ENCODE data around the gene ZBTB17. TPM values are rescaled to one million over a fixed set of nuclear protein-coding genes. Genes with fewer than 3 reads are reported as not detected.

ZBTB17 gene
- total RNA-seq, 2 experiments from 2014 or later = 52.9 to 53.4 TPM

- H3K4me2 ChIP-seq (ENCODE audit: low read length) = no peak overlapping the region
- peaks cover 40% of the 10 kb centered on the region for H3K4me1 ChIP-seq (ENCODE audit: insufficient read depth, low read length, poor library complexity, severe bottlenecking)
- 0 out of 2 replicates have a peak, but pooled peaks cover 10% of the 10 kb centered on the region for H4K20me1 ChIP-seq (ENCODE audit: insufficient read depth, low read length)
- H3K4me3 ChIP-seq (ENCODE audit: low read depth, low read length, poor library complexity, severe bottlenecking) = no peak overlapping the region
- H3K79me2 ChIP-seq (ENCODE audit: insufficient read depth, low read depth, low read length) = peaks cover 8% of the 10 kb centered on the region; the same call in 1 of the 2 replicates
- intact Hi-C loops (cut with micrococcal nuclease; ENCODE audit: unreplicated experiment) = no loop called here
- ChIA-PET POLR2A (no interaction called here), CTCF (ENCODE audit: unreplicated experiment) (no interaction called here)
- BruUV-seq (replicated peaks) = no TSS peak
- H2AFZ ChIP-seq (ENCODE audit: low read length) = no peak overlapping the region
- no peak for TF ChIP-seq EZH2phosphoT487 (IDR thresholded peaks at IDR 0.05; ENCODE audit: borderline replicate concordance, low read depth, low read length)
- TF ChIP-seq CTCF (conservative IDR thresholded peaks at IDR 0.05; ENCODE audit: low read length) = no peak
- H3K36me3 ChIP-seq (ENCODE audit: insufficient read depth, low read length) = peaks cover 76% of the 10 kb centered on the region
- H3K9me2 ChIP-seq (ENCODE audit: insufficient read depth, low read length) = no peaks in the 10 kb centered on the region
- no peak for DNase-seq (ENCODE audit: low spot score)
- no peaks in the 10 kb centered on the region for H3K9me3 ChIP-seq (ENCODE audit: low read length)
- H3K27ac ChIP-seq (ENCODE audit: low read depth, low read length, poor library complexity, severe bottlenecking) = no peak overlapping the region
Observed at GRCh38 chr1:15952317-15953258, 23.3 kb downstream of the ZBTB17 start.

DNA sequence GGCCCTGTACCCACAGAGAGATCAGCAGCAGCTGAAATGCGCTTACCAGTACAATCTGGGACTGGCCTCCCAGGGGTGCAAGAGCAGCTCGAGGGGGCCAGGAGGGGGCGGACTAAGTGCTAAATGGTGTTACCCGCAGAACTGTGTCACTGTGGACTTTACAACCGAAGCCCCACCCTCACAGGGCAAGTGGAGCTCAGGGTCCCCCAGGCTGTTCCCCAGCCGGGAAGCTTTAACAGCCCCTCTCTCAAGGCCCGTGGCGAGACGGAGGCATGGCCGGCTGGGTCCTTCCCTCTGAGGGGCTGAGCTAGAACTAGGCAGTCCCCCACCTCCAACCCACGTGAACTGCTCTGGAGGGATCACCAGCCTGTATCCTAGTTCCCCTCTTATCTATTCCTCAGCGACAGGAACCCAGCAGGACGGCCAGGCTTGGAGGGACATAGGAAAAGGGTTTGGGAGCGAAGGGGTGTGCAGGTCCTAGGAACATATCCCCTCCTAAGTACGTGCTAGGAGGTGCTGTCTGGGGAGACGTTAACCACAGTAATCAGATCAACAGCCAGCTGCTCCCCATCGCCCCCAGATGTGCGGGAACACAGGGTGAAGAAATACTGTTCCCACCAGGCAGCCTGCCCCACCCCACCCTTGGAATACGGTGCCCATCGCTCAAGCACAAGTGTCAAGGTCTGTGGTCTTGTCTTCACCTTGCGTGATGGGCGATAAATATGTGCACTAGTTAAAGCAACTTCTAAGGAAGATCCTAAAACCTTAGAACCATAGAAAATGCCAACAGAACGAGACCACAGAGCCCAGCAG, 24.4 kb downstream of the ZBTB17 start:
- Histone ChIP-seq H3K27ac (ENCODE audit: low read depth, low read length, poor library complexity, severe bottlenecking) (no peak overlapping the region), H3K9me2 (ENCODE audit: insufficient read depth, low read length) (no peaks in the 10 kb centered on the region), H2AFZ (ENCODE audit: low read length) (no peak overlapping the region), H3K4me2 (ENCODE audit: low read length) (no peak overlapping the region; the same call in 1 of the 2 replicates), H3K4me1 (ENCODE audit: insufficient read depth, low read length, poor library complexity, severe bottlenecking) (peaks cover 42% of the 10 kb centered on the region), H3K4me3 (ENCODE audit: low read depth, low read length, poor library complexity, severe bottlenecking) (no peak overlapping the region), H3K36me3 (ENCODE audit: insufficient read depth, low read length) (peaks cover 79% of the 10 kb centered on the region), H3K79me2 (ENCODE audit: insufficient read depth, low read depth, low read length) (peaks cover 8% of the 10 kb centered on the region; the same call in 1 of the 2 replicates), H4K20me1 (ENCODE audit: insufficient read depth, low read length) (0 out of 2 replicates have a peak, but pooled peaks cover 10% of the 10 kb centered on the region), H3K9me3 (ENCODE audit: low read length) (no peaks in the 10 kb centered on the region)
- CTCF ChIA-PET (ENCODE audit: unreplicated experiment) = no interaction called here
- no peak for TF ChIP-seq EZH2phosphoT487 (IDR thresholded peaks at IDR 0.05; ENCODE audit: borderline replicate concordance, low read depth, low read length)
- TF ChIP-seq CTCF (conservative IDR thresholded peaks at IDR 0.05; ENCODE audit: low read length) = 0 out of 2 replicates have a peak, but pooled peaks have one; percentile 12
- BruUV-seq (replicated peaks) = no TSS peak
- intact Hi-C loops (cut with micrococcal nuclease; ENCODE audit: unreplicated experiment) = no loop called here
- POLR2A ChIA-PET = interaction anchor here (0.9 kb wide), 1 partner anchor 14 kb away, joined by 4 read pairs; no protein-coding TSS in a partner anchor
- DNase-seq (ENCODE audit: low spot score) = no peak

All from OCI-LY7 (cell line).